Measurements from ENCODE around the gene AGTRAP.

The AGTRAP gene

DNA sequence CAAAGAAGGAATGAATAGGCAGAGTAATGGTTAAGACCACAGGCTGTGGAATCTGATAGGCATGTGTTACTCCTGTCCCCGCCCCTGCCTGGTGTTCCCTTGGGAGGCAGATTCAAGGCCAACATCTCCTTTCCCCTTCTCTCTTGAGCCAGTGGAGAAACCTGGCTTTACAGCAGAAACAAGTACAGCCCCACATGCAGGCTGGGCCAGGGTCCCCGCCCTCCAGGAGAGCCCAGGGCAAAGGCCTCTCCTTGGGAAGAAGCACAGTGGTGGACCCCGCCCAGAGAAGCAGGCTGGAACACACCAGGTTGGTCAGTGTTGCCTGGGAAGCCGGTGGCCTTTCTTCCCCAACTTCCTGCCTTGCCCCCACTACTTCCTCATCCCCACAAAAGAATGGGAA, 32.9 kb downstream of the AGTRAP start:
- Histone ChIP-seq H3K4me1 (ENCODE audit: control insufficient read depth, low read depth, low read length) (no peaks in the 10 kb centered on the region), H3K9me3 (ENCODE audit: control insufficient read depth, low read depth, low read length) (no peaks in the 10 kb centered on the region), H3K9ac (ENCODE audit: low read length) (no peak overlapping the region), H3K4me3 (ENCODE audit: low read length) (no peak overlapping the region), H3K27ac (ENCODE audit: low read length) (no peak overlapping the region), H3K27me3 (ENCODE audit: control insufficient read depth, insufficient read depth, low read length) (peaks cover 3% of the 10 kb centered on the region), H3K36me3 (ENCODE audit: control insufficient read depth, low read depth, low read length) (no peaks in the 10 kb centered on the region)

DNA sequence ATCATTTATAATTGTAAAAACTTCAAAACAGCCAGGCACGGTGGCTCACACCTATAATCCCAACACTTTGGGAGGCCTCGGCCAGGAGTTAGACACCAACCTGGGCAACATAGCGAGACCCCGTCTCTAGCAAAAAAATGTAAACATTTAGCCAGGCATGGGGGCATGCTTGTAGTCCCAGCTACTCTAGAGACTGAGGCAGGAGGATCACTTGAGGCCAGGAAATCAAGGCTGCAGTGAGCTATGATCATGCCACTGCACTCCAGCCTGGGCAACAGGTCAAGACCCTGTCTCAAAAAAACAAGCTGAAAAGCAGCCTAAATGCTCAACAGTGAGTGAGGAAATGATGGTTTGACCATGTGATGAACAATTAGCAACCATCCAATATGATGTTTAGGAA, 33.3 kb downstream of the AGTRAP start:
- H3K4me1 ChIP-seq (ENCODE audit: control insufficient read depth, low read depth, low read length) = no peaks in the 10 kb centered on the region
- no peaks in the 10 kb centered on the region for H3K36me3 ChIP-seq (ENCODE audit: control insufficient read depth, low read depth, low read length)
- H3K4me3 ChIP-seq (ENCODE audit: low read length) = no peak overlapping the region
- no peaks in the 10 kb centered on the region for H3K27me3 ChIP-seq (ENCODE audit: control insufficient read depth, insufficient read depth, low read length)
- no peak overlapping the region for H3K9ac ChIP-seq (ENCODE audit: low read length)
- H3K27ac ChIP-seq (ENCODE audit: low read length) = no peak overlapping the region
- H3K9me3 ChIP-seq (ENCODE audit: control insufficient read depth, low read depth, low read length) = no peaks in the 10 kb centered on the region

DNA sequence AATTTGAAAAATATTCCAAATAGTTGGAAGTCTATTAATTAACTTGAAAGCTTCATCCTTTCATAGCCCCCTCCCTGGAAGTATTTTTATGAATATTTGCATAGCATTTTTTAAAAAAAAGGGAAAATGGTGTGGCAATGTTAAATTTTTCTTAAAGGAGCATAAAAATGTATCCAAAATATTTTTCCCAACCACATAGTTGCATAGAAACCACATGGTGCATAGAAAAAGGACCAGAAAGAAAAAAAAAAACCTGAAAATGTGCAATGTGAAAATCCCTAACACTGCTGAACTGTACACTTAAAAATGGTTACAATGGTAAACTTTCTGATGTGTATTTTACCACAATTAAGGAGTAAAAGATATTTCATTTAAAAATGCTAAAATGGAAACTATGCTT, 34.1 kb downstream of the AGTRAP start:
- Histone ChIP-seq H3K9ac (ENCODE audit: low read length) (no peak overlapping the region), H3K4me3 (ENCODE audit: low read length) (no peak overlapping the region), H3K27ac (ENCODE audit: low read length) (no peak overlapping the region), H3K9me3 (ENCODE audit: control insufficient read depth, low read depth, low read length) (no peaks in the 10 kb centered on the region), H3K4me1 (ENCODE audit: control insufficient read depth, low read depth, low read length) (no peaks in the 10 kb centered on the region), H3K36me3 (ENCODE audit: control insufficient read depth, low read depth, low read length) (no peaks in the 10 kb centered on the region), H3K27me3 (ENCODE audit: control insufficient read depth, insufficient read depth, low read length) (no peaks in the 10 kb centered on the region)

DNA sequence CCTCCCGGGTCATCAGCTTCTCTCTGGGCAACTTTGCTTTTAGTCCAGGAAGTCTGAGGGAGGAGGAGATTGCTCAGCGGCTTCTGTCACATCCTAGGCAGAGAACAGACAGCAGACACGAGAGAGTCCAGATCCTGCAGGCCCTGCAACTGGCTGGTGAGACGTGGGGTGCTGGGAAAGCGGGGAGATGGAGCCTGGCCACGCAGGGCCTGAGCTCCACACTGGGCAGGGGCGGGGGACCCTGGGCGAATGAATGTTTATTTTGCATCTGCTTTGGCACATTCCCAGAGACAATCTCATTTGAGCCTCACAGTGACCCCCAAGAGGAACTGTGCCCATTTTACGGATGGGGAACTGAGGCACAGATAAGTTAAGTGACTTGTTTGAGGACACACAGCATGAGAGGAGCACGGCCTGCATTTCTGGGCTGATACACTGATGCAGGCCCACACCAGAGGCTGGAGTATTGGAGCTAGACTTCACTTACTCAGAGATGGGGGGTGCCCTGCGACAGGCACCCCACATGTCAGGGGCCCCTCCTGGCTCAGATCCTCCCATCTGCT, 35.6 kb downstream of the AGTRAP start:
- Histone ChIP-seq H3K4me3 (ENCODE audit: low read length) (no peak overlapping the region), H3K36me3 (ENCODE audit: control insufficient read depth, low read depth, low read length) (no peaks in the 10 kb centered on the region), H3K27me3 (ENCODE audit: control insufficient read depth, insufficient read depth, low read length) (no peaks in the 10 kb centered on the region), H3K4me1 (ENCODE audit: control insufficient read depth, low read depth, low read length) (no peaks in the 10 kb centered on the region), H3K27ac (ENCODE audit: low read length) (no peak overlapping the region), H3K9me3 (ENCODE audit: control insufficient read depth, low read depth, low read length) (no peaks in the 10 kb centered on the region), H3K9ac (ENCODE audit: low read length) (no peak overlapping the region)

DNA sequence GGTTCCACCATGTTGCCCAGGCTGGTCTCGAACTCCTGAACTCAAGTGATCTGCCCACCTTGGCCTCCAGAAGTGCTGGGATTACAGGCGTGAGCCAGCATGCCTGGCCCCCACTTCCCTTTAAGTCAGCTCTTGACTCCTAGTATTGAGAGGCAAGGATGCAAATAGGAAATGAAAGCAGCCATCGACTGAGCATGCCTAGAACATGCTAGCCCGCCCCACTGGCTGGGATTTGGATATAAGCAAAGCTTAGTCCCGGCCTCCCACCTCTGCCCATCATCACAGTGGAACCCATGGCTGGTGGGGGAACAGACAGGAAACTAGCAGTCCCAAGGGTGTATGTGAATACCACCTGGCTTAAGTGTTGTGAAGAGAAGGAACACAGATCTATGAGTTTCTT, 36.5 kb downstream of the AGTRAP start:
- no peak overlapping the region for H3K4me3 ChIP-seq (ENCODE audit: low read length)
- no peak overlapping the region for H3K9ac ChIP-seq (ENCODE audit: low read length)
- H3K4me1 ChIP-seq (ENCODE audit: control insufficient read depth, low read depth, low read length) = no peaks in the 10 kb centered on the region
- no peaks in the 10 kb centered on the region for H3K9me3 ChIP-seq (ENCODE audit: control insufficient read depth, low read depth, low read length)
- no peaks in the 10 kb centered on the region for H3K36me3 ChIP-seq (ENCODE audit: control insufficient read depth, low read depth, low read length)
- H3K27ac ChIP-seq (ENCODE audit: low read length) = no peak overlapping the region
- no peaks in the 10 kb centered on the region for H3K27me3 ChIP-seq (ENCODE audit: control insufficient read depth, insufficient read depth, low read length)

DNA sequence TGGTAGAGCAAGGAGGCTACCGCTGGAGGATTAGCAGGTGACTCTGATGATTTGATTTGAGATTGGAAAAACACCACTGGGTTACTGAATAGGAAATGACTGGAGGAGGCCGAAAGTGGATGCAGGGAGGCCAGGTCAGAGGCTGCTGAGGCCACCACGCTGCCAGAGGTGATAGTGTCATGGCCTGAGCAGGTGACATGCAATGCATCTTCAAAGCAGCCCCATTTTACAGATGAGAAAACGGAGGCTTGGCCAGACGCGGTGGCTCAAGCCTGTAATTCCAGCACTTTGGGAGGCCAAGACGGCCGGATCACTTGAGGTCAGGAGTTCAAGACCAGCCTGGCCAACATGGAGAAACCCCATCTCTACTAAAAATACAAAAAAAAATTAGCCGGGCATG, 38.8 kb downstream of the AGTRAP start:
- Histone ChIP-seq H3K27me3 (ENCODE audit: control insufficient read depth, insufficient read depth, low read length) (no peaks in the 10 kb centered on the region), H3K36me3 (ENCODE audit: control insufficient read depth, low read depth, low read length) (no peaks in the 10 kb centered on the region), H3K4me3 (ENCODE audit: low read length) (no peak overlapping the region), H3K27ac (ENCODE audit: low read length) (no peak overlapping the region), H3K9ac (ENCODE audit: low read length) (no peak overlapping the region), H3K9me3 (ENCODE audit: control insufficient read depth, low read depth, low read length) (no peaks in the 10 kb centered on the region), H3K4me1 (ENCODE audit: control insufficient read depth, low read depth, low read length) (no peaks in the 10 kb centered on the region)

DNA sequence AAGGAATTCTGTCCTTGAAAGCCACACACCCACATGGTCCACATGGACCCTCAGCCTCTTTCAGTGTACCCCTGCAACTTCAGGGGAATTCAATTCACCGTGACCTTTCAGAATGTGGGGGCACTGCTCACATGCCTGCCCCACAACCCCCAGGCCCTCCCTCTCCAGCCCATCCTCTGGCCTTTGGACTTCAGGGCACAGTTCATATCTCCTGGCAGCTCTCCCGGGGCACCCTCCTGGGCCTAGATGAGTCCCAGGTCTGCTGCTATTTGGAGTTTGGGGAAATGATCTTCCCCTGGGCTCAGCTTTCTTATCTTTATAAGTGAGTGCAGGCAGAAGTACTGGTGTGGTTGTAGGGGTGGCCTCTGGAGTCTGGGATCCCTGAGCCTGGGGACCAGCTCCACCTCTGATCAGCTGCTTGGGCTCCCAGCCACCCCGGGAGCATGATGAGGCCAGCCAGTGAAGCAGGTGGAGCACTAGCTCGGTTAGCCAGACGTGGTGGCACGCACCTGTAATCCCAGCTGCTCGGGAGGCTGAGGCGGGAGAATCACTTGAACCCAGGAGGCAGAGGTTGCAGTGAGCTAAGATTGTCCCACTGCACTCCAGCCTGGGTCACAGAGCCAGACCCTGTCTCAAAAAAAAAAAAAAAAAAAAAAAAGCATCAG, 41.9 kb downstream of the AGTRAP start:
- no peaks in the 10 kb centered on the region for H3K9me3 ChIP-seq (ENCODE audit: control insufficient read depth, low read depth, low read length)
- H3K27ac ChIP-seq (ENCODE audit: low read length) = no peak overlapping the region
- H3K9ac ChIP-seq (ENCODE audit: low read length) = no peak overlapping the region
- no peaks in the 10 kb centered on the region for H3K27me3 ChIP-seq (ENCODE audit: control insufficient read depth, insufficient read depth, low read length)
- no peaks in the 10 kb centered on the region for H3K4me1 ChIP-seq (ENCODE audit: control insufficient read depth, low read depth, low read length)
- H3K36me3 ChIP-seq (ENCODE audit: control insufficient read depth, low read depth, low read length) = no peaks in the 10 kb centered on the region
- no peak overlapping the region for H3K4me3 ChIP-seq (ENCODE audit: low read length)

DNA sequence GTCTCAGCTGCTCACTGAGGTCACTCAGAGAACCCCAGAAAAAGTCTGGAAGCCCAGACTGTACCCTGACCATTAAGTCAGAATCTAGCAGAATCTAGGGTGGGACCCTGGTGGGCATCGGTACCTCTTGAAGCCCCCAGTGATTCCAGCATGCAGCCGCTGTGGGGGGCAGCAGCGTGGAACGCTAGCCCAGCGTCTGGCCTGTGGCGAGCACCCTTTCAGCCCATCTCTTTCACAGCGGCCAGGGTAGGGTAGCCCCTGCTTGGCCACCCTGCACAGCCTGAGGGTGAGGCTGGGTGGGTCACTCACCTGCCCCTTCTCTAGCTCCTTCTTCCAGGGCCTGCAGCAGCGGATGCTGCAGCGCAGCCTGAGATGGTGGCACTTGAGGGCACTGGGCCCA, 42.4 kb downstream of the AGTRAP start:
- H3K27me3 ChIP-seq (ENCODE audit: control insufficient read depth, insufficient read depth, low read length) = no peaks in the 10 kb centered on the region
- no peaks in the 10 kb centered on the region for H3K4me1 ChIP-seq (ENCODE audit: control insufficient read depth, low read depth, low read length)
- no peaks in the 10 kb centered on the region for H3K36me3 ChIP-seq (ENCODE audit: control insufficient read depth, low read depth, low read length)
- H3K9me3 ChIP-seq (ENCODE audit: control insufficient read depth, low read depth, low read length) = no peaks in the 10 kb centered on the region
- no peak overlapping the region for H3K9ac ChIP-seq (ENCODE audit: low read length)
- H3K4me3 ChIP-seq (ENCODE audit: low read length) = no peak overlapping the region
- H3K27ac ChIP-seq (ENCODE audit: low read length) = no peak overlapping the region

DNA sequence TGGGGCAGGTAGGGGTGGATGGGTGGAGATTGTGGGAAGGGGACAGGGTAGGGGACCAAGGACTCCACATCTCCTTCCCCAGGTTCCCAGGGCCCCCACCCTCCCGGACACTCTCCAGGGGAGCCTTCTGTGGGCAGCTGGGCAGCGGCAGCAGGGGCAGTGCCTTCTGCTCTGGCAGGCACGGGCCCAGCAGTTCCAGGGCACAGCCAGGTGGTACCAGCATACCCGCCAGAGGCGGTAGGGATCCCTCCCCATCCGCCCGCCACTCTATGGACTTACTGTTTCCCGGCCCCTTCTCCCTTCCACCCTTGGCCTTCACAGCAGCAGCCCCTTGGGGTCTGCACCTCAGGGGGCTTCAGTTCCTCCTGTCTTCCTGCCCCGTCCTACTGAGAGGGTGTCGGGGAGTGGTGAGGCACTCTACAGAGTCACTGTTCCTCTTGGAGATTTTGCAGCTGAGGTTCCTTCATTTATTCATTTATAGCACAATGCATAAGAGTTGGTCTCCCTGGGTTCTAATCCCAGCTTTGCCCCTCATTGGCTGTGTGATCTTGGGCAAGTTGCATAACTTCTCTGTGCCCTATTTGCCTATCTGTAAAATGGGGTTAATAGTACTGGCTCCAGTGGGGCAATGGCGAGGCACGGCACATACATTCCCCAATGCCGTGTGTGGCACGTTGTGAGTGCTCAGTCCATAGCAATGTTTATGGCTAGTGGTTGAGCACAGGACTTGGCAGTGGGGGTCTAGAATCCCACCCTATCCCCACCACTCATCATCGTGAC, 43.1 kb downstream of the AGTRAP start:
- no peaks in the 10 kb centered on the region for H3K4me1 ChIP-seq (ENCODE audit: control insufficient read depth, low read depth, low read length)
- no peak overlapping the region for H3K4me3 ChIP-seq (ENCODE audit: low read length)
- no peaks in the 10 kb centered on the region for H3K36me3 ChIP-seq (ENCODE audit: control insufficient read depth, low read depth, low read length)
- H3K27me3 ChIP-seq (ENCODE audit: control insufficient read depth, insufficient read depth, low read length) = no peaks in the 10 kb centered on the region
- H3K9ac ChIP-seq (ENCODE audit: low read length) = no peak overlapping the region
- no peaks in the 10 kb centered on the region for H3K9me3 ChIP-seq (ENCODE audit: control insufficient read depth, low read depth, low read length)
- no peak overlapping the region for H3K27ac ChIP-seq (ENCODE audit: low read length)

DNA sequence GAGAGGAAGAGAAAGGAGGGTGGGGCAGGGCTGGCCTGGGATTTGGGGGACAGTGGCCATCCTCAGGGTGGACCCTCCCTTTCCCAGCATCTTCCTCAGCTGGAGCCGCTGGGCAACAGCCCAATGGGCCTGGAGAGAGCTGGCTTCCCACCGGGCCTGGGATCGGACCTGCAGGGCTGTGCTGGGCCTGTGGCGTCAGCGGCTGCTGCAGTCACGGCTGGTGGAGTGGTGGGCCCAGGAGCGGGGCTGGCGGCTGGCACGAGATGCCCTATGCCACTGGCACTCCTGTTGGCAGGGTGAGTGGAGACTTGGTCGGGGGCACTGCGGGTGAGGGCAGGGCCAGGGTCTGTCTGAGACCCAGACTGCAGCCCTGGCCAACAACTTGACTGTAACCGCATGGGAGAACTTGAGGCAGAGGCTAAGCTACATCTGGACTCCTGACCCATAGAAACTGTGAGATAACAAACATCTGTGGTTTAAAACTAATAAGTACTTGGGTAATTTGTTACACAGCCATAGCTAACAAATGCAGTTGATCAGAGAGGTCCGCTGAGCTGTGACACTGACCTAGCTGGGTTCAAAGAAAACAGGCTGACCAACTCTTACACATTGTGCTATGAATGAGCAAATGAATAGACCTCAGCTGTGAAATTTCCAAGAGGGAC, 43.9 kb downstream of the AGTRAP start:
- Histone ChIP-seq H3K4me1 (ENCODE audit: control insufficient read depth, low read depth, low read length) (peaks cover 3% of the 10 kb centered on the region), H3K27ac (ENCODE audit: low read length) (no peak overlapping the region), H3K27me3 (ENCODE audit: control insufficient read depth, insufficient read depth, low read length) (no peaks in the 10 kb centered on the region), H3K4me3 (ENCODE audit: low read length) (no peak overlapping the region), H3K36me3 (ENCODE audit: control insufficient read depth, low read depth, low read length) (no peaks in the 10 kb centered on the region), H3K9ac (ENCODE audit: low read length) (no peak overlapping the region), H3K9me3 (ENCODE audit: control insufficient read depth, low read depth, low read length) (no peaks in the 10 kb centered on the region)

DNA sequence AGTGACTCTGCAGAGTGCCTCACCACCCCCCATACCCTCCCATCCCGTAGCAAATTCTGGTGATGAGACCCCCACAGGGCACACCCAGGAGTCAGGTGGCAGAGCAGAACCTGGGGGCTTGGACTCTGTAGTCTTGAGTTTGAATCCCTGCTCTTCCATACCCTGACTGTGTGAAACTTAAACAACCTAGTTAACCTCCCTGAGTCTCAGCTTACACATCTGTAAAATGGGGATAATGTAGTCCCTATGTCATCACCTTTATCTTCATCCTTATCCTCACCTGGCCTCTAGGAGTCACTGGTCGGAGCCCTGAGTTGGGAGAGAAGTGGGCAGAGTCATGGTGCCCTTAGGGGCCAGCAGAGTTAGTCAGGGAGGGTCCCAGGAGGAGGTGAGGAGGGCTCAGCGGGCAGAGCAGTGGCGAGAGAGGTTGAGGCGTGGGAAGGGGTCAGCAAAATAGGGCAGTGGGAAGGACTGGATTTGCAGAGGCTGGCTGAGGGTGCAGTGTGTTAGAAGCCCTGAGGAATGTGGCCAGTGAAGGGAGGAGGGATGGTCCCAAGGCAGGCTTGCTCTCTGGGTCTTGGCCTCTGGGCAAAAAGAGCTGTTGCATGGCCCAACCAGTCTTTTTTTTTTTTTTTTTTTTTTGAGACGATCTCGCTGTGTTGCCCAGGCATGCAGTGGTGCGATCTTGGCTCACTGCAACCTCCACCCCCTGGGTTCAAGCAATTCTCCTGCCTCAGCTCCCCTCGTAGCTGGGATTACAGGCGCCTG, 44.6 kb downstream of the AGTRAP start:
- no peak overlapping the region for H3K27ac ChIP-seq (ENCODE audit: low read length)
- H3K9ac ChIP-seq (ENCODE audit: low read length) = no peak overlapping the region
- H3K9me3 ChIP-seq (ENCODE audit: control insufficient read depth, low read depth, low read length) = no peaks in the 10 kb centered on the region
- peaks cover 4% of the 10 kb centered on the region for H3K4me1 ChIP-seq (ENCODE audit: control insufficient read depth, low read depth, low read length)
- H3K27me3 ChIP-seq (ENCODE audit: control insufficient read depth, insufficient read depth, low read length) = no peaks in the 10 kb centered on the region
- no peak overlapping the region for H3K4me3 ChIP-seq (ENCODE audit: low read length)
- H3K36me3 ChIP-seq (ENCODE audit: control insufficient read depth, low read depth, low read length) = no peaks in the 10 kb centered on the region

All from iPS-18a (cell line).